HG03575 (cell line): ENCODE measurements around the gene PTPRN2.
"Not testable (repeated sequence)": the region's sequence is repeated elsewhere in the genome, so short reads cannot be mapped to it uniquely, and the experiment has no call there.

ENCODE experiments used
- ATAC-seq: cut with Tn5 transposase; IDR thresholded peaks from one replicate; pipeline ENCODE4 v1.9.1; 2021; ENCODE audit not compliant: unreplicated experiment, insufficient number of reproducible peaks, low FRiP score; ENCODE audit errors: extremely low read depth

Gene PTPRN2

GRCh38 chr7:157733760-157734395, 853.7 kb downstream of the PTPRN2 start:
- ATAC-seq: not testable (repeated sequence)

DNA sequence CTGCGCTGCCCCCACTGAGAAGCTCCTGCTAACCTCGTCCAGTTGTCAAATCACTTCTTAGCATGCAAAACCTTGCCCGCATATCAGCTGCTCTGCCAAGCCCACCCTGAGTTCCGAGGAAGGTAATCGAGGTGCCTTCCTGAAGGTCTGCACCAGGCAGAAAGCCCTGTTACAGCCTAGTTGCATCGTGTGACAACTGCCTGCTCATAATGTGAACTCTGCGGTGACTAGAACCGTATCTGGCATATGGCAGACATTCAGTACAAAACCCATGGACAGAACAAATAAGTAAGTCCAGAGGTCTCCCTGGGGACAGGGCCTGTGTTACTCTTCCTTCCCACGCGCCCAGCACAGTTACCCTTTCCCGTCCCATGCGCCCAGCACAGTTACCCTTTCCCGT, 856.5 kb downstream of the PTPRN2 start:
- ATAC-seq: no peak

GRCh38 chr7:157730614-157731013, 857.0 kb downstream of the PTPRN2 start:
- no peak for ATAC-seq

DNA sequence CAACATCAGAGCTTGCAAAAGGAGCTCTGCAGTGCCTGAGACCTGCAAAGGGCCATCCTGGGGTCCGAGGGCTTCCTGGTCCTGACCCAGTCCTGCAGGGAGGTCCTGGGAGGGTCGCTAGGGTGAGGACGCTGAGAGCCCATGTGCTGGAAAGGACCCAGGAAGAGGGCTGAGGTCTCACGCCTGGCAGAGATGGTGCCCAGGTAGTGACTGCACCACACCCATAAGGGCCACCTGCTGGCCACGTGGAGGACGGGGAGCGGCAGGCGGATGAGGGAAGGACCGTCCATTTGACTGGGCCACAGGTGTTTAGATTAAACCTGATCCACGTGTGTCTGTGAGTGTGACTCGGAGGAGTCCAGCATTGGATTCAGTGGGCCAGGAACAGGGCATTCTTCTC, 858.1 kb downstream of the PTPRN2 start:
- ATAC-seq: no peak

DNA sequence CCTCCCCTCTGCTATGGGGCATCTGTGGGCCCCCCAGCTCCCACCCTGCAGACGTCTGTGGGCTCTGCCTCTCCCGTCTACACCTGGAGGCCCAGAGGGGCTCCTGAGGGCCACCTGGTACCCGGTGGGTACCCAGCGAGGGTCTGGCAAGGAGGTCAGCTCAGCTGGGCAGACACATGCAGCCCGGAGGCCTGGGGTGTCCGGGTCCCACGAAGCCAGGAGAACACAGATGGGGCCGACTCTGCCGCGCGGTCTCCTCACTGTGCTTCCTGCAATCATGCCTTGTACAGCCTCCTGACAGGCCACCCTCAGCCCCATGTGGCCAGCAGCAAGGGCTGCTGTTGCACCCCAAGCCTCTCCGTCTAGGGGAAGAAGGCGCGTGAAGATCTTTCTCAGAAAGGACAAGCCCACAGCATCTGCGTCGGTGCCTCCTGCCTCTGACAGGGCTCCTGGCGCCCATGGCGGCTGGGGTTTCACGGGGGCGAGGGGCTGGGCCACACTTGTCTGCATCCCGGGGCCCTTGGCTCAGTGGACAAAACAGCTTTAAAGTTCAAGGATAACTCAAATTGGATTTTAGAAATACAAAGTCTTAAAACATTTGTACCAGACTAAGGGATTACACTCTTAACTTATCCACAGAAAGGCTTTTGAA, 859.5 kb downstream of the PTPRN2 start:
- no peak for ATAC-seq

DNA sequence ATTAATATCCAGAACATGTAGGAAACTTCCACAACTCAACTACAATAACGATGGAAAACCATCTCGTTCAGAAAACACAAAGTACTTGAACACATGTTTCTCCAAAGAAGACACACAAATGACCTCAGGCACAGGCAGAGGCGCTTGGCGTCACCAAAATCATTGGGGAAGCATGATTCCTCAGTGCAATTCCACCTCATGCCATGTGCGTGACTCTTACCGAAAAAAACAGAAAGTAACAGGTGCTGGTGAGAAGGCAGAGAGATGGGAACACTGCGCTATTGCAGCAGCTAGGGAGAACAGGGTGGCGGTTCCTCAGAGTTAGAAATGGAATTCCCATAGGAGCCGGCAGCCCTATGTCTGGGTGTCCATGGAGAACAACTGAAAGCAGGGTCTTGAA, 860.9 kb downstream of the PTPRN2 start:
- ATAC-seq: no peak

GRCh38 chr7:157725312-157725711, 862.3 kb downstream of the PTPRN2 start:
- not testable (repeated sequence) for ATAC-seq

- no peak for ATAC-seq
These were observed 864.4 kb downstream of the PTPRN2 start for GRCh38 chr7:157723205-157723604.

DNA sequence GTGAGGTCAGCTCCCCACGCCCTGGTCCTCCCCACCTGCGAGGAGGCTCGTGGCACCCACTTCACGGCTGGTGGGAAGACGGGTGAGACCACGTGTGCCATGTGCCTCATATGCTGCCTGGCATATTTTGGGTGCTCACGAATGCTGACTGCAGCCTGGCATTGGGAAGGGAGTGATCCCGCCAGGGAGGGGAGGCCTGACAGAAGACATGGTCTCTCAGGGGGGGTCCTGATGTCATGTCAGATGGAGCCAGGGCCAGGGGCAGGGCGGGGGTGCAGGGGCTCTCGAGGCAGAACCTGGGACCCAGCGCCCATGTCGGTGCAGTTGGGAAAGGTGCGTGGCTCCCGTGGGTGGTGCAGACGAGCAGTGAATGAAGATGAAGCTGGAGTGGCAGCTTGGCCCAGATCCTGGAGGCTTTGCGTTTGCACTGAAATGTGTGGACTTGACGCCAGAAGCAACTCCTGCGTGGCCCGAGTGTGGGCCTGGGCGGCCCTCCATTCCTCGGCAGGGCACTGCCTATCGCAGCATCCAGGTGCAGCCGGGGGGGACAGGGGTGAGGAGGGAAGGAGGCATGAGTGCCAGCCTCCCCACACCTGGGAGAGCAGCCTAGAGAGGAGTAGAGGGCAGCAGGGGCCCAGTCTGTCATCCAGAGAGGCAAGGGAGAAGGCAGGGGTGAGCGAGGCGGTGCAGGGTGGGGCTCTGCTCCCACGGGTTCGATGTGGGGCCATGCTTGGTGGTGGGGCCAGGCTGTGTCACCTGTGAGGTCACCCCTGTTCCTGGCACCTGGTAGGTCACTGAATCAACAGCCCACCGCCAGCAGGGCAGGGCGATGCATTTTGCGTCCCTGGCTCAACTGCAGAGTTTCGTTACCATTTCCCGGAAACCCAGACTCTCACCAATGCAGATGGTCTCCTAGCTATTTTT, 865.2 kb downstream of the PTPRN2 start:
- ATAC-seq: no peak

DNA sequence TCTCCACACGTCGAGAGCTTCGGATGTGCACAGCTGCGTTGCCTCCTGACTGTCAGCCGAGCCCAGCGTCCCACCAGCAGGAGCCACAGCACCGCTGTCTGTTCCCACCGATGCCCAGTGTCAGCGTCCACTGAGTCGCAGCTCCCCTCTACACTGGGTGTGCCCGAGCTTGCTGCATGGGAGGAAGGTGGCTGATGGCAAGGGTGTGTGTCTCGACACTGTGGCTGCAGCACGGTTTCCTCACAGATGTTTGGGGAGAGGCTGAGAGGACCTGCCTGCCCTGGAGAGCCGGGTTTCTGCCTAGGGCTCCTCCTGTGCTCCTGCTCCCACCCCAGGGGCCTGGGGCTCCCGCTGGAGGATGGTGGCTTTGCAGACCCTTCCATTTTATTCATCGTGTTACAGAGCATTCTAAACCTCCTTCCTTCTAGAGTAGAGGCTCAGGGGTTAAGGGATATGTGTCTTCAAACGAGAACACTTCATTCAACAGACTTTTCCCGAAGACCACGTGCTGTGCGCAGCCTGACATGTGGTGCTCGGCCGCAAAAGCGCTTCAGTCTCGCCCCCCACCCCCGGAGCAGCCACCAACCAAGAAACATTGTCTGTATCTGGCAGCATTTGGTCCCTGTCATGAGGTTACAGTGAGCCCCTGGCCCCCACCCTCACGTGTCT, 866.0 kb downstream of the PTPRN2 start:
- ATAC-seq: no peak

GRCh38 chr7:157719705-157720655, 867.6 kb downstream of the PTPRN2 start:
- no peak for ATAC-seq

DNA sequence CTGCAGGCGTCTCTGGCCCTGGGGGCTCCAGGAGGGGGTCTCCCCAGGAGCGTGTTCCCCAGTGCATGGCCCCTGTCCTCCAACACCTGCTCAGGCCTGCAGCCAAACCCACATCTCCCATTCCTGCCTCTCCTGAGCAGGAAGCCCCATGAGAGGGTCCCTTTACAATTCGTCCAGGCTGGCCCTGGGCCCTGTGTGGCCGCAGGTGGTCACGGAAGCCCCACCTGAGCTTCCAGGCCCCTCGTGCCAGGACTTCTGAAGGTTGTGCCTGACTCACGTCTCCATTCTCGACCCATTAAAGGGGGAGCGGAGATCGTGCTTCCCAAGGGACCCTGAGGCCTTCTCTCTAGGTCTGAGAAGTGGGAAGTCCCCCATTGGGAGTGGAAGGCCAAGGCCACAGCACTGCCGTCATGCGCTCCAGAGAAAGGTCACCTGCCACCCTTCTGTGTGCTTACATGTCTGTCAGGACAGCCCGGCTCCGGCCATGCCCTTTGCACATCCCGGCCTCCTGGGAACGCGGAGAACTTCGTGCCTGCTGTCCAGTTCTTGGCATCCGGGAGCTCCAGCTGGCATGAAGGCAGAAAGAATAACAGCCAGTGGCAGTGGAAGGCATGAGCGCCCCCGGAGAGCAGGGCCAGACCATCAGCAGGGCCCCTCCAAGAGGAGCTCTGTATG, 868.5 kb downstream of the PTPRN2 start:
- ATAC-seq: no peak

DNA sequence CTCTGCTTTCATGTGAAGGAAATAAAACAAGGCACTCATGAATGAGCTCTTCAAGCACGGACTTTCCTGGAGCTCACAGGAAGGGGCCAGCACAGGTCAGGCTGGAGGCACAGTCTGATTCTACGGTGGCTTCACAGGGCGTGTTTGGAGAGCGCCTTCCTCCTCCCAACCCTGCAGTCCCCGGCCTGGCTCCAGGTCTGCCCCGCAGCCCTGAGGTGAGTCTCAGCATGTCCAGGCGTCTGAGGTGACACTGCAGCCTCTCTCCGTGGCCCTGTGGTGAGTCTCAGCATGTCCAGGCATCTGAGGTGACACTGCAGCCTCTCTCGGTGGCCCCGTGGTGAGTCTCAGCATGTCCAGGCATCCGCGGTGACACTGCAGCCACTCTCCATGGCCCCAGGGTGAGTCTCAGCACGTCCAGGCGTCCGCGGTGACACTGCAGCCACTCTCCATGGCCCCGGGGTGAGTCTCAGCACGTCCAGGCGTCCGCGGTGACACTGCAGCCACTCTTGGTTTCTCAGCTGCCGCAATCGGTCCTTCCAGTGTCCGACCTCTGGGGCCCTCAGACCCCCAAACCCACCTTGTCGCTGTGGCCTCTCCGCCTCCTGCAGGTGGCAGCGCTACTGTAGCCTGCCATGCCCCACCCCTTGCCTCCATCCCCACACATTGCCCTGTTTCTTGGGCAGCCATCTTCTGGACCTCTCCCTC, 869.2 kb downstream of the PTPRN2 start:
- no peak for ATAC-seq

GRCh38 chr7:157717211-157718174, 870.1 kb downstream of the PTPRN2 start:
- no peak for ATAC-seq

DNA sequence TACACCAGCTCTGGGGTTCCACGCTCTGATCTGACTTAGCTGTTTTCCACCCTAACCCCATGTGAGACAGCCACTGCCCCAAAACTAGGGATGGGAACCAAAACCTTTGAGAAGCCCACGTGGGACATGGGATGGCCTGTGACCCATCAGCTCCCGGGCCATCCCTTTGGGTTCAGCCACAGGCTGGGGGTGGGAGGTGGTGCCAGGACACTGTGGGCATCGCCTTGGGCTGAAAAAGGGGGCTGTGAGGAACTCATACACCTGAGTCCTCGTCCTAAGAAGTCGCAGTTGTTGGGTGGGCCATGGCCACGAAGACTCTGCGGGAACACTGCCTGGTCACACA, 871.7 kb downstream of the PTPRN2 start:
- no peak for ATAC-seq
